ENCODE measurements around the gene TMEM156.

The TMEM156 gene

DNA sequence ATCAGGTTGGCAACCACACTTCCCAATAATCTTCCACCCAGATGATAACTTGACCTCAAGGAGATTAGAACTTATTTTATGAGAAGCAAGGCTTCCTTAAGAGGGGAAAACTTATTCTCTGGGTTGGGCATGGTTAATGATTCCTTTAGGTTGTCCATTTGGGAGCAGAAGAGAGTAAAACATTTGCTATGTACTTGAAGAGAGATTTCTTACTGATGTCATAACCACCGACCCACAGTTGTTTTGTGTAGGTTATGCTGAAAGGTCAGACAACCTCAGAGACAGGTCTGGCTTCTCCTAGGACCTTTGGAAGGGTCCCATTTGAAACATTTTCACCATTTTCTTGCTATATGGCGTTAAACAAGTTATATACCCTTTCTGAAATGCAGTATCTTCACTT, 108.5 kb downstream of the TMEM156 start:
- no peak for DNase-seq (ENCODE audit: low read depth)

DNA sequence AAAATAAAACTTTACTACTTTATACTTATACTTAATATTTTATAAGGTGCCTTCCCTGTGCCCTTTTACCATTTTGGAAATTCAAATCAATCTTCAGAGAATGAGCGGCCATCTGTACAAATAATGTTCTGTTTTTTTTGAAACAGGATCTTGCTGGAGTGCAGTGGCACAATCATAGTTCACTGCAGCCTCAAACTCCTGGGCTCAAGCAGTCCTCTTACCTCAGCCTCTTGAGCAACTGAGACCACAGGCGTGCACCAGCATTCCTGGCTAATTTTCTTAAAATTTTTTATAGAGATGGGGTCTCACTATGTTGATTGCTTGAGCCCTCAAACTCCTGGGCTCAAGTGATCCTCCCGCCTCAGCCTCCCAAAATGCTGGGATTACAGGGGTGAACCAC, 111.1 kb downstream of the TMEM156 start:
- no peak for DNase-seq (ENCODE audit: low read depth)

DNA sequence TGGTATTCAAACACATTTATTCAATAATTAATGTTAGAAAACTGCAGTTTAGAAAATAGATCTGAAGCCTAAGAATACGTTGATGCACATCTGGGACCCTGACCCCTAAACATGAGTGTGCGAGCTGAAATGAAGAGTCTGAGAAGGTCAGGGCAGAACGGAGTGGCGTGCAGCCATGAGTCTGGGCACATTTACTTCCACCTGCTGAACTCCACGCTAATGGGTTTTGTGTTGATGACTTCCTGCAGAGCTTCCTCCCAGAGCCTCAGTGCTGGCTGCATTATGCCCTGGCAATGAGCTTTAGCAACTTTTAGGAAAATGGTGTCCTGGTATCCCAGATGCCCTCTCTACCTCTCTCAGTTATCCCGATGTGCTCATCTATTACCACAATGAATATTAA, 111.5 kb downstream of the TMEM156 start:
- DNase-seq (ENCODE audit: low read depth) = no peak

DNA sequence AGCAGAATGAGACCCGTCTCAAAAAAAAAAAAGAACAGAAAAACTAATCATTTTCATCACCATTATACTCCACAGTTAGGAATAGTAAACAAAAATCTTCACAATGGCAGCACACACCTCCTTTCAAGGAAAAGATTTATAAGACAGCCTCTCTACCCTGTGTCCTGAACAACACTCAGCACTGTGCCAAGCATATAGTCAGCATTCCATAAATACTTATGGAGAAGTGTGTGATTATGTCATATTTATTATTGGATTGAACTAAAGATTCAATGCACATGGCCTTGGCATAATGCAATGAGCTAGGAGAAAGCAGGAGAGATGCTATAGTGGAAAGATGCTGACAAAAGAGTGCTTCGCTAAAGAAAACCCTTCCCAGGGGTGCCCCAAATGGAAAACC, 112.0 kb downstream of the TMEM156 start:
- no peak for DNase-seq (ENCODE audit: low read depth)

DNA sequence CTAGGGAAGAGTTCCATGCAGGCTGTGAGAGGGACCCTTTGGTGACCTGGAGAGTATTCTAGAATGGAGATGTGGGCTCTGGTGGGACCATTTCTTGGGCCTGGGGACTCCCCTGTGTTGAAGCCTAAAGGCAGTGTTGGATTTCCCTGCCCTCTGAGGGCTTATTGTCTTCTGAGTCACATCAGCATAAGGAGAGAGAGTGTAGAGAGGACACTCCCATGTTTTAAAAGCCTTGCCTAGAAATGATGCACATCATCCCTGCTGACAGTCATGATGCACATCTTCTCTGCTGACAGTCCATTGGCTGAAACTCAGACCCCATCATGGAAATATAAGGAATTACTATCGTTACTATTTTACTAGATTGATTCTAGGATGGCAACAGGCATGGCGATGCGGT, 112.7 kb downstream of the TMEM156 start:
- DNase-seq (ENCODE audit: low read depth) = no peak

DNA sequence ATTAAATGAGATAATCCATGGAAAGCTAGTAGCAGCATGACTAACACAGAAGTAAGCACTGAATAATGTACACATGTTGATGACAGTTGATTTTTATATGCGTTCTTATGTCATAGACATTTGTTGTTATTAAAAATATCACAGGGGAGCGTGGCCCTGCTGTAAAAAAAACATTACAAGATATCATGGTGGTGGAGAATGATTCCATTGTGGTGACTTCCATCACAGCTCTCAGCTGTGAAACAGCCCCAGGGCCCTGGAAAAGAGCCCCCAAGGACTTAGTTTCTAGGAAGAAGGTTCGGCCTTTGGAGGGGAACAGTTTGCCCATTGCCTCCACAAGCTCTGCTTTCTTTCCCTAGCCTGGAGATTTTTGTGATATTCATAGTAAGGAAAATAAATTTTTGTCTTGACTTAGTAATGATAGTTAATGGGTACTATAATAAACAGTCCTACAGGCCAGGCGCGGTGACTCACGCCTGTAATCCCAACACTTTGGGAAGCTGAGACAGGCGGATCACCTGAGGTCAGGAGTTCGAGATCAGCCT, 114.7 kb downstream of the TMEM156 start:
- DNase-seq (ENCODE audit: low read depth) = no peak

All from T follicular helper cell (primary cell).